ENCODE results near the gene DLAT.
A peak's percentile ranks its signal among the peaks of the same experiment; 100 is the strongest.
"Not testable (repeated sequence)": the region's sequence is repeated elsewhere in the genome, so short reads cannot be mapped to it uniquely, and the experiment has no call there.

DLAT gene

DNA sequence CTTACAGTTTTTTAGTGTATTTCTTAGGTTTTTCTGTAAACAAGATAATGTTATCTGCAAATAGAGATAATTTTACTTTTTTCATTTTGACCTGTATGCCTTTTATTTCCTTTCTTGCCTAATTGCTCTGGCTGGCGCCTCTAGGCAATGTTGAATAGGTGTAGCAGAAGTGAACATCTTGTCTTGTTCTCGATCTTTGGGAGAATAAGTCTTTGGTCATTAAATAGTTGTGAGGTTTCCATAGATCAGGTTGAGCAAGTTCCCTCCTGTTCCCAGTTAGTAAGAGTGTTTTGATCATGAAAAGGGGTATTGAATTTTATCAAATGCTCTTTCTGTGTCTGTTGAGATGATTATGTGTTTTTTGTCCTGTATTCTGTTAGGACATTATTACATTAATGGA lies 24.6 kb downstream of the DLAT start:
- DNase-seq (ENCODE audit: low read depth in 3 of 3), result no peak

- DNase-seq (ENCODE audit: low read depth in 3 of 3), result no peak
Measured at GRCh38 chr11:112050721-112051120, 25.5 kb downstream of the DLAT start.

DNA sequence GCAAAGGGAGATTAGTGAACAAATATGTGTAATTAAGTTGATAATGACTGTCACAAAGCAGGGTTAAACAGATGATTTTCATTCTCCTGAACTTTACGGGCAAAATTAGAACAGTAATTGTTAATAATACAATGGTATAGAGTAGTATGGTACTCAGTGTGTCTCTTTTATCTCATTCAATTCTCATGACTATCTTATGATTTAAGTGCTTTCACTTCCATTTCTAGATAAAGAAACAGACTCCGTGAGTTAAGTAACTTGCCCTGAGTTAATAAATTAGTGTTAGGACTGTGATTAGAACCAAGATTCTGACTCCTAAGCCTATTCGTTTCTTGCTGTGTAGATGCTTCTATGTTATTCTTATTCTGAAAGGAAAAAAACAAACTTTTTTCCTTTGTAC lies 26.6 kb downstream of the DLAT start:
- DNase-seq (ENCODE audit: low read depth in 3 of 3), result no peak

GRCh38 chr11:112057170-112057569 lies 32.0 kb downstream of the DLAT start:
- no peak for DNase-seq (ENCODE audit: low read depth in 3 of 3)

- DNase-seq (ENCODE audit: low read depth in 3 of 3), result no peak
Measured at GRCh38 chr11:112058103-112058502, 32.9 kb downstream of the DLAT start.

DNA sequence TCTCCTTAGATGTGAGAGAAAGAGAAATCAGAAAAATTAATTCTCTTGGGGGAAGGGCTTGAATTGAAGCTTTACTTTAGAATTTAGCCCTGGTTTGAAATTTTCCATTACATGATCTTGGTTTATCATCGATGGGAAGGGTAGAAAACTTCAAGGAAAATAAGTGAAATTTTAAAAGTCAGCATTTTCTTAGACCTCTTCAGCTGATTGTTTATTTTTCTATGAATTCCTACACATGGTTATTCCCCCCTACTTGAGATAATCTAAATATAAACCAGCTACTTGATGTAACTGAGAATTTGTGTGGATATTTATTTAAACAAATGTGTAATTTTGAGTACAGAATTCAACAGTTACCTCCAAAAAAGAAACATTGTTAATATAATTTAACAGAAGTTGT lies 37.7 kb downstream of the DLAT start:
- no peak for DNase-seq (ENCODE audit: low read depth in 3 of 3)

DNA sequence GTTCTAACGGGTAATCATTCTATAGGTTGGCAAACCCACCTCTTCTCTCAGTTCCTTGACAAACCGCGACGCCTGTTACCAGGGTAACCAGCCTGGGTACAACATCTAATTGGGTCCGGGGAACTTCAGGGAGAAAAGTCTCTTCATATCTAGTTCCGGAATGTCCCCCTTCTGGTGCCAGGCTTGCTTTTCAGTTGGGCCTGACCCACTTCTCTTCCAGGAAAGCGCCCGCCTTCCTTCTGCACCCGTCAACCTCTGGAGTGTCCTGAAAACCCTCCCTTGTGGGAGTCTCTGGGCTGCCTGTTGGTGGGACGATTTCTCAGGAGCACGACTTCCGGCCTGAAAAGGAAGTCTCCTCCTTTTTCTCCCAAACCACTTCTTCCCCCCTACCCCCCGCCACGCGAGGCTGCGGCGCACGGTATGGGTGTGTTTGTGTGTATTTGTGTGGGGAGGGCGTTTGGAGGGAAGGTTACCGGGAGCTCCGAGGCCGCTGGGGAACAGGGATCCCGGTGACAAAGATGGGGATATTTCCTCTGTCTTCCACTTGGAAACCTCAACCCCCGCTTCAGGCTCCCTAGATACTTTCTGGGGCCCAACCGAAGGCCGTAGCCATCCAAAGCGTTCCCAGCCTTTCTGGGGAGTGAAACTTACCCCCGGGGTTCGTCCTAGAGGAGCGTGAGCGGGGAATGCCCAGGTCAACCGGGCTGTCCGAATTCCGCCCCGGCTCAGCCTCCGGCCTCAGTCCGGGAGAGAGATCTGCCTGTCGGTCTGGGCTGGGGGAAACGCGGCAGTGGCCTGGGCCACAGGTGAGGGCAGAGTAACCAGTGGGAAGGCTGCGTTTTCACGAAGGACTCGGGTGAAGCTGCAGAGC lies 49.0 kb downstream of the DLAT start, which contains the start of the genes NKAPD1 and PIH1D2:
NKAPD1 (plus strand) TSS at position 359 of the 871 bp plus-strand sequence. CDS start 1,276 bp downstream, outside the sequence.
PIH1D2 (minus strand) TSS at position 77 of the 871 bp plus-strand sequence. CDS start 843 bp downstream, outside the sequence.
- peak; percentile 63 to 76 (median 71) for DNase-seq (ENCODE audit: low read depth in 3 of 3)

- peak in 1 of 3 experiments; percentile 12 for DNase-seq (ENCODE audit: low read depth in 3 of 3)
Measured at GRCh38 chr11:112082729-112083128, 57.5 kb downstream of the DLAT start.

GRCh38 chr11:112085822-112086421 lies 60.7 kb downstream of the DLAT start:
- DNase-seq (ENCODE audit: low read depth in 3 of 3), result peak in 2 of 3 experiments; percentile 4 to 40

DNA sequence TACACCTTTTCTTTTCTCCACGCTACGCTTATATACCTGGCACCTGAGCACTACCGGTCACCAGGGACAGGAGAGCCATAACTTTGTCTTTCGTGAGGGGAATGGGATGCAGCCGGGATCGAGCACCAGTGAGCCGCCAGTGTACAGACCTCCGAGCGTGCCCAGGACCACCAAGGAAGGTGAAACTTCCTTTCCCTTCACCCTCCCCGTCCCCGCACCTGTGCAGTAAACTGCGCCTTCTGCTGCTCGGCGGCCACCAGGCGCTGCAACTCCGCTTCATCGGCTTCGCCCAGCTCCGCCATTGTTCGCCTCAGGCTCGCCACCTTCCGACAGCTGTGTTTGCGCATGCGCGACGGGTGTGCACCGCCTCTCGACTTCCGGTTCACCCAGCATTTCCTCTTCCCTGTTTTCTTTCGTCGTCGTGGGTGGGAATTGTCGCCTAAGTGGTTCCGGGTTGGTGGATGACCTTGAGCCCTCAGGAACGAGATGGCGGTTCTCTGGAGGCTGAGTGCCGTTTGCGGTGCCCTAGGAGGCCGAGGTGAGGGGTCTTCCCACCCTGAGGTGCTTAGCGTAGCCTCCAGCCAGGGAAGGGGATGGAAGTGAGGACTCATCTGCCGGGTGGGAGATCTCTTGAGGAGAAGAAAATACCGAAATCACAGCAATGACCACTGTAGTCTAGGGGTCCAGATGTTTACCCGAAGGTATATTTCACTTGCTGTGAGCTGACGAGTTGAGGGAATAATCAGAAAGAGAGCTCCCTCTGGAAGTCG lies 61.4 kb downstream of the DLAT start, which contains the start of the genes SDHD and TIMM8B:
SDHD (plus strand) TSS at position 452 of the 770 bp plus-strand sequence; CDS start at position 487, 35 bp downstream.
TIMM8B (minus strand) TSS at position 335 of the 770 bp plus-strand sequence; CDS start at position 302, 33 bp downstream.
- DNase-seq (ENCODE audit: low read depth in 3 of 3), result peak; percentile 89 to 96 (median 92)

GRCh38 chr11:112087212-112087611 lies 62.0 kb downstream of the DLAT start:
- no peak for DNase-seq (ENCODE audit: low read depth in 3 of 3)

GRCh38 chr11:112095302-112095701 lies 70.1 kb downstream of the DLAT start:
- not testable (repeated sequence) for DNase-seq (ENCODE audit: low read depth in 3 of 3)

- DNase-seq (ENCODE audit: low read depth in 3 of 3), result no peak
Measured at GRCh38 chr11:112096194-112096593, 71.0 kb downstream of the DLAT start.

- no peak for DNase-seq (ENCODE audit: low read depth in 3 of 3)
Measured at GRCh38 chr11:112097734-112098528, 72.7 kb downstream of the DLAT start.

DNA sequence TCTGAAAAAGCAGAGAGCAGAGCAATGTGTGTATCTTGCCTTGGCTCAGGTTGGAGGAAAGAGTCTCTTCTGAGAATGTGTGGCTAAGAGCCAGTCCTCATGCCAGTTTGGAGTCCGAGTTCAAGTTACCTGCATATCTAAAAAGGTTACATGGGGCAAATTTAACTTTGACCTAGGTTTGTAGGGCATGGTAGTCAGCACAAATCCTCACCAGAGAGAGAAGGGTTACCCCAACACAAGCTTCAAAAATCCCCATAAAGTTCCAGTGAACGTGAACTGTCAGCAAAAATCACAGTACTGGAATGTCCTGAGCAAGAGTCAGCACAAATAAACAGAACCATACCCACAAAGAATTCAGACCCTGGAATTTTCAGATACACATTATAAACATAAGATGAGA lies 75.3 kb downstream of the DLAT start:
- no peak for DNase-seq (ENCODE audit: low read depth in 3 of 3)

- no peak for DNase-seq (ENCODE audit: low read depth in 3 of 3)
Measured at GRCh38 chr11:112103446-112103845, 78.2 kb downstream of the DLAT start.

DNA sequence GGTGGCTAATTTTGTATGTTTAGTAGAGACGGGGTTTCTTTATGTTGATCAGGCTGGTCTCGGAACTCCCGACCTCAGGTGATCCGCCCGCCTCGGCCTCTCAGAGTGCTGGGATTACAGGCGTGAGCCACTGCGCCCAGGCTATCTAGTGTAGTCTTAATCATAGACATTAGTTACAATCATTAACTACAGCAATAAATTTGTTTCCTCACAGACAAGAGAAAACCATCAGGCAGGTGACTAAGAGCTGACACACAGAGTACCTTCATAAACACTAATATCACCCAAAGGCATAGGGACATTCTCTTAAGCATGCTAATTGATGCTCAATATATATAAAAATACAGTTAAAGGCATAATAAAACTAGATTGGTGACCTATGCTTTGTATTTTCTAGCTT lies 80.9 kb downstream of the DLAT start:
- DNase-seq (ENCODE audit: low read depth in 3 of 3), result no peak
